ENCODE data around the gene TGFBR3. TPM values are rescaled to one million over a fixed set of nuclear protein-coding genes. Genes with fewer than 3 reads are reported as not detected.
"Not testable (repeated sequence)": the region's sequence is repeated elsewhere in the genome, so short reads cannot be mapped to it uniquely, and the experiment has no call there.

Gene TGFBR3
- total and polyA plus RNA-seq, 7 donors: 1.2 to 170 (median 92.2) TPM

- Histone ChIP-seq H3K4me3 (no peak overlapping the region), H3K9me3 (no peaks in the 10 kb centered on the region), H3K4me1 (peaks cover 0 to 4% (median 0%) of the 10 kb centered on the region in 4 donors), H3K36me3 (no peaks in the 10 kb centered on the region), H3K27me3 (no peaks in the 10 kb centered on the region), H3K27ac (no peak overlapping the region)
- no peak for DNase-seq
- 93 to 96% methylated on average over 25 of the region's 25 CpGs for WGBS, 2 donors
- intact Hi-C loops (cut with DNase I): no loop called here
- TF ChIP-seq EP300 (IDR thresholded peaks at IDR 0.05) (no peak), POLR2A (IDR thresholded peaks at IDR 0.05) (no peak), CTCF (IDR thresholded peaks at IDR 0.05) (no peak), POLR2AphosphoS5 (IDR thresholded peaks at IDR 0.05) (no peak)
Measured at GRCh38 chr1:91669584-91670350, 216.2 kb downstream of the TGFBR3 start.

- WGBS, 2 donors: 70 to 78% methylated on average over 5 of the region's 5 CpGs
- H3K9me3 ChIP-seq; H3K36me3 ChIP-seq; H3K27ac ChIP-seq; H3K27me3 ChIP-seq; DNase-seq; H3K4me3 ChIP-seq; intact Hi-C loops (cut with DNase I); H3K4me1 ChIP-seq: not testable (repeated sequence)
Measured at GRCh38 chr1:91666651-91667050, 219.3 kb downstream of the TGFBR3 start.

GRCh38 chr1:91661121-91661520 is 224.8 kb downstream of the TGFBR3 start:
- H3K4me3 ChIP-seq: no peak overlapping the region
- no peak overlapping the region for H3K27ac ChIP-seq
- no peaks in the 10 kb centered on the region for H3K36me3 ChIP-seq
- H3K4me1 ChIP-seq: no peaks in the 10 kb centered on the region
- intact Hi-C loops (cut with DNase I): no loop called here
- no peaks in the 10 kb centered on the region for H3K27me3 ChIP-seq
- TF ChIP-seq POLR2A (IDR thresholded peaks at IDR 0.05) (no peak), POLR2AphosphoS5 (IDR thresholded peaks at IDR 0.05) (no peak), EP300 (IDR thresholded peaks at IDR 0.05) (no peak), CTCF (IDR thresholded peaks at IDR 0.05) (no peak)
- no peak for DNase-seq
- H3K9me3 ChIP-seq: peaks cover 0 to 8% (median 2%) of the 10 kb centered on the region in 4 donors

- Histone ChIP-seq H3K4me3 (no peak overlapping the region), H3K27ac (no peak overlapping the region), H3K9me3 (peaks cover 0 to 8% (median 2%) of the 10 kb centered on the region in 4 donors), H3K4me1 (no peaks in the 10 kb centered on the region), H3K27me3 (no peaks in the 10 kb centered on the region), H3K36me3 (no peaks in the 10 kb centered on the region)
- DNase-seq: no peak
- intact Hi-C loops (cut with DNase I): no loop called here
- no peak for TF ChIP-seq POLR2A (IDR thresholded peaks at IDR 0.05)
Measured at GRCh38 chr1:91660708-91661107, 225.2 kb downstream of the TGFBR3 start.

GRCh38 chr1:91655912-91656449 is 230.0 kb downstream of the TGFBR3 start:
- no peak for DNase-seq
- 69 to 74% methylated on average over 5 of the region's 5 CpGs for WGBS, 2 donors
- Histone ChIP-seq H3K27ac (no peak overlapping the region), H3K4me1 (peaks cover 0 to 14% (median 12%) of the 10 kb centered on the region in 4 donors), H3K36me3 (no peaks in the 10 kb centered on the region), H3K27me3 (no peaks in the 10 kb centered on the region), H3K9me3 (peaks cover 0 to 8% (median 2%) of the 10 kb centered on the region in 4 donors), H3K4me3 (no peak overlapping the region)
- no peak for TF ChIP-seq POLR2AphosphoS5 (IDR thresholded peaks at IDR 0.05)
- no peak for TF ChIP-seq EP300 (IDR thresholded peaks at IDR 0.05)
- no peak for TF ChIP-seq CTCF (IDR thresholded peaks at IDR 0.05)
- TF ChIP-seq POLR2A (IDR thresholded peaks at IDR 0.05): no peak
- intact Hi-C loops (cut with DNase I): no loop called here
